GM18907 (cell line): ENCODE results near the gene MLLT1.

ENCODE experiments used
- ATAC-seq: cut with Tn5 transposase; IDR thresholded peaks from one replicate; pipeline ENCODE4 v1.9.1; 2021; ENCODE audit warnings: mild to moderate bottlenecking, moderate library complexity; ENCODE audit not compliant: unreplicated experiment

Gene MLLT1

DNA sequence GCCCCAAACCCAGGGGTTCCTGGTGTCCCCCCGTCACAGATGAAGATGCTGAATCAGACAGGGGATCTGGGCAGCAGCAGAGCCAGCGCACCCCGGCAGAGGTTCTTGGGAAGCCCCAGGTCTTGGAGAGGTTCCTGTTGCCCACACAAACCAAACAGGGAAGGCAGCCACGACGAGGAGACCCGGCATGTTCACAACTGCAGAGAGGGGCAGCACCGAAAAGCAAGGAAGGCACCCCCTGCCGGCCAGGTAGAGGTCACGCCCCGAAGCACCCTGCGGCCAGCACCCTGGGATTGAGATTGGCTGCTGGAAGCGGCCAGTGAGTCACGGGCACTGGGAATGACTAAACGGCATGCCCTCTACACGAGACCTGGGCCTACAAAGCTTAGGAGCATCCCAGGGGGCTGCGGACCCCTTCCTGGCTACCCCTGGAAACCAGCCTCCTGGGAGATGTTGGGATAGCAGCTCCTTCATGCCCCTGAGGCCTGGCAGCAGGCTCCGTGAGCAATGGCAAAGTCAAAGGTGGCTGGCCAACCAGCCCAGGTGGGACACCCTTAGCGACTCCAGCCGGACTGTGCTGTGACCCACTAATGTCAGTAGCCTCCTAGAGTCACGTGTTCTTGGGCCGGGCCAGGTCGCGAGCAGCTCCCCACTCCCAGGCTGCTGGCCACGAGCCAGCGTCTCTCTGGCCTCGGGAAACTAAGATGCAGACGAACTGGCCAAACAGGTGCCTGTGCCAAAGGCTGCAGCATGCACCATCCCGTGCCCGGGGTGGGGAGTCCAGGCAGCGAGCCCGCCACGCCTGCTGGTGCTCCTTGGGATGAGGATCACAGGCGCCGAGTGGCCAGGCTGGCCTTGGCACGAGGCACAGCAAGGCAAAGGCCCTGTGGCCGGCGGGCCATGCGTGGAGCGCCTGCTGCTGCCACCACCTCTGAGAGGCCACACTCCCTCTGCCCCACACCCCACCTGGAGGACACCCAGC, 43.2 kb downstream of the MLLT1 start:
- ATAC-seq = no peak

DNA sequence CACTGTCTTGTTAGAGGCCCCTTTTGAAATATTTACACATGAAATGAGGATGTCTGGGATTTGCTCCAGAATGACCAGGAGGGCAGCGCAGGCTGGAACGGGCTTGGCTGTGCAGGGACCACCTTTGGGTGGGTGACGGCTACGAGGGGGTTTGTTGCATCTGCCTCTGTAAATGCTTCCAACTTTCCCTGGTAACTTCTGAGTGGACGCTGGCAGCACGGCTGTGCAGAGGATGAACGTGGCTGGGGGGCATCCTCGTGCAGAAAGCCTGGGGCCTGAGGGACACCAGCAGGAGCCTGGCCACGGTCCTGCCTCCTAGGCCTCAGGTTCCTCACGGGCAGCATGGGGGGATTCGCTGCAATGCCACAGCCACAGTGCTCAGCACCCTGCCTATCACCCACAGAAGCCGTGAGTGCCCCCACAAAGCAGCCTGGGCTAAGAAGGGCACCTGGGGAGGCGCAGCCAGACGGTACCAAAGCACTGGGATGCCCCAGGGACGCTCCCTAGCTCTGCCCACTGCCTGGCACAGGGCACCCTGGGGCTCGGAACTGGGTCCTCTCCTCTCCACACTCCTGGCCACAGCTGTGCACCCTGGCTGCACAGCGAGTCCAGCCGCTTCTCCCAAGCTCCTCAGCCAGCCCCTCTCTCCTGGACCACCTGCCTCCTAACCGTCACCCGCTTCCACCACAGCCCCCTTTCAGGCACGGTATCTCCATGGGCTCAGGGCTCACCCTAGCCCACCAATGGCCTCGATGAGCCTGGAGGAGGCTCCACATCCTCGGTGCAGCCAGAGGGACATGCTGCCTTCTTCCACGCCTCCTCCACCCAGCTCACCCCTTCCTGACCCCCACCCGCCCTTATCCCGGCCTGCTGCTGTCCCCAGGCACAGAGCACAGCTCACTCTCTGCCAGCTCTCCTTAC, 44.5 kb downstream of the MLLT1 start:
- no peak for ATAC-seq

GRCh38 chr19:6234527-6234926, 45.2 kb downstream of the MLLT1 start:
- ATAC-seq = no peak

- no peak for ATAC-seq
Measured at GRCh38 chr19:6233827-6234511, 45.8 kb downstream of the MLLT1 start.

DNA sequence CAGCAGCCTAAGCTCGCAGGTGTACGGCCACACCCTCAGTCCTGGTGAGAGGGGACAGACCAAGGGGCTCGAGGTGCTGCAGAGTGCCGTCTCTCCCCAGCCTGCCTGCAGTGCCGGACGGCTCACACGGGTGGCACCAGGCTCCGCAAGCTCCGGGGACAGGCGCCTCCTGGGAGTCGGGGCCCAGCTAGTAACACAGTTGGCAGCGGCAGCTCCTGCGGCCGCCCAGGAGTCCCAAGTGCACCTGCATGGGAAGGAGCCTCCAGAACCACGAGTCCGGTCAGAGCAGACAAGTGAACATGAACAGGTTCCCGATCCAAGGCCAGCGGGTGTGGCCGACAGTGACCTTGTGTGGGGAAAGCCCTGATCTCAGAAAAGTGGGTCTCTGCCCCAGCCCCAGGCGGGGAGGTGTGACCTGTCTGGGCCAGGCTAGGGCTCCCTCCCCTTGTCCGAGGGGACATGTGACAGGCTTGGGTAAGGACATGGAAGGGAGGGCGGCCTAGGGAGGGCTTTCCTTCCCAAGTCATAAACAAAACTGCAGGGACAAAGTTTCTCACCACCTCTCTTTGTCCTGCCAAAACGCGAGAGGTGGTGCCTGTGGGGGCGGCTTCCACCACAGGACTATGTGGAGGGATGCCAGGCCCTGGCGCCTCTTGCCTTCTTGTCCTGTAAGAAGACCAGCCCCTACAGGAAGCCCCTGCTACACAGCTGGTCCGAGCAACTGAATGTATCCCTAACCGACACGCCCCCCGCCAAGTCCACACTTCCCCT, 46.5 kb downstream of the MLLT1 start:
- ATAC-seq = no peak

- ATAC-seq = no peak
Measured at GRCh38 chr19:6232601-6233055, 47.1 kb downstream of the MLLT1 start.

- no peak for ATAC-seq
Measured at GRCh38 chr19:6230991-6231448, 48.8 kb downstream of the MLLT1 start.

GRCh38 chr19:6229951-6230712, 49.6 kb downstream of the MLLT1 start:
- no peak for ATAC-seq

DNA sequence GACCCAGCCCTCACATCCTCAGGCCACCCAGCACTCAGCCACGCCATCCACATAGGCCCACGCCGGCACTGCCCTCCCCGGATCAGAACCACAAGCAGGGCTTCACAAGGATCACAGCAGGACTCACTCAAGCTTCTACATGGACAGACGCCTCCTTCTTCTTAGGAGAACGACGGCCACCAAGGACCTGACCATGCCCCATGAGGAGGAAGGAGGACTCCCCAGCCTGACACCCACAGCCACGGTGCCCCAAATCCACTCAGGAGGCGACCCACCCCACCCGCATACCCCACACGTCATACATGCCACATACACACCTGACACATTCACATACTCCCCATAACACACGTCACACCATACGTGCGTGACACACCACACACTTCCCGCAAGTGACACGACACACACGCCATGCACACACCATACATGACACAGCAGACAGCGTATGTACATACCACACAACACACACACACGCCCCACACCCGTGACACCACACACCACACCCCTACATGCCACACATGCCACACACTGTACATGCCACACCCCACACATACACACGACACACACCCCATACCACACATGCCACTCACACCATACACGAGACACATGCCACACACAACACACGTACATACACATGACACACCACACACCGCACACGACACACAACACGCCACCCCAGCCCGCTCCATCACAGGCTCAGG, 50.4 kb downstream of the MLLT1 start:
- no peak for ATAC-seq

GRCh38 chr19:6228551-6229215, 51.1 kb downstream of the MLLT1 start:
- no peak for ATAC-seq

DNA sequence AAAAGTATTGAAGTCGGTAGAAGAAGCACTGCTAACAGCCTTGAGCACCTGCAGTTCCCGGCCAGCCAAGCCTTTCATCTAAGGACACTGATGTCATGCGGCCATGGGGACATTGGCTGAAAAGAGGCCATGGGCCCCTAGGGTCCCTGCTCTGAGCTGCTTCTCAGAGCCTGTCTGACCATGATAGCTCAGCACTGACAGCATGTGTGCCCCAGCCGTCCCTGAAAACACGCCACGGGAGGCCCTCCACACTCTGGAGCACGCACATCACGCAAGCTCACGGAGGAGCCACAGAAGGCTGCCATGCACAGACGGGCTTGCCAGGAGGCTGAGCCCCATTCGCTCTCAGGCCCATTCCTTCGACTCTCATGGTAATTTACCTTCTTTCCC, 51.8 kb downstream of the MLLT1 start:
- no peak for ATAC-seq

- no peak for ATAC-seq
Measured at GRCh38 chr19:6227156-6227935, 52.4 kb downstream of the MLLT1 start.

DNA sequence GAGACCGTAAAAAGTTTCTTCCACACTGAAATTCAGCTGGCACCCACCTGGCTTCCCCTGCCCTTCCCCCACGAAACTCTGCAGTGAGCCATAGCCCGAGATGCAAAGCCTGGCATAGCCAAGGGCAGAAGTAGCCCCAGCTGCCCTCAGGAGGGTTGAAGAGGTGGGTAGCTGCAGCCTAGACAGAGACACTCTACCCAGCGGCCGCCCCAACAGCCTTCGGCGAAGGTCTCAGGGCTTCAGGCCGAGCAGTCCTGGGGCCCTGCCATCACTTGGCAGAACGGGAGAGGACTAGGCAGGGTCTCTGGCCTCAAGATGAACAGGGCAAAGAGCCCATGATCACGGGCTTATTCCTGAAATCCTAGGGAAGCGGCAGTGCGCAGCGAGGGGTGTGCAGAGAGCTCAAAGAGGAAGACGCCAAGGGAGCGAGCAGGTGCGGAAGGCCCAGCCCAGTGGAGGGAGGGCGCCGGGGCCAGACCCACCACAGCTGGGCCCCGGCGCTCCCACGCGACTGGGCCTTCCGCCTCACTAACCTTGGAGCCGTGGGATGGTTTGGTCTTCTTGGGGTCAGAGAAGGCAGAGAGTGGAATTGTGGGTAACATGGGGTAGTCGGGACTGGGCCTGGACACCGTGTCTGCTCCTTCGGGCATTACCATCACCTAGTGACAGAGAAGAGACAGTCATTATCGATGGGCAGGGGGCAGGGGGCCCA, 53.2 kb downstream of the MLLT1 start:
- no peak for ATAC-seq

DNA sequence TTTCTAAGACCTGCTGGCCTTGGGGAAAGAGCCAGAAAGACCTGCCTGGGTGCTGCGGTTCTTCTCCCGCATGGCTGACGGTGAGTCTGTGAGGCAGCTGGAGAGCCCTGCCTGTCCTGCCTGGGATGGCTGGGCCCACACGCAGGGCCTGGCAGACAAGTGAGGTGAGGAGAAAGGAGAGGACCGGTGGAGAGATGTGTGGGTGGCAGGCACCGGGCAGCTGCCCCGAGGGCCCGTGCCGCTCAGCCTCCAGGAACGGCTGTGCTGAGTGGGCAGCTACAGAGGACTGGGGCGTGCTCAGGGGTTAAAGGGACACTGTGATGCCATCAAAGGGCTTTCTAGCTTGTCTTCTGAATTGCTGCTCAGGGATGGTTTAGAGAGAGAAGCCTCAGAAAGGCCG, 53.8 kb downstream of the MLLT1 start:
- no peak for ATAC-seq

GRCh38 chr19:6225232-6225865, 54.4 kb downstream of the MLLT1 start:
- no peak for ATAC-seq

GRCh38 chr19:6224308-6224675, 55.5 kb downstream of the MLLT1 start:
- no peak for ATAC-seq
